NCI-H1092 treated with DMSO at 0.1 percent for 48 hours (cell line): ENCODE results near the gene KLK4.
"Not testable (repeated sequence)": the region's sequence is repeated elsewhere in the genome, so short reads cannot be mapped to it uniquely, and the experiment has no call there.

Source experiments
- DNase-seq: peaks from one replicate; lab custom pipeline; 2025; lab: John Stamatoyannopoulos, UW

The KLK4 gene

DNA sequence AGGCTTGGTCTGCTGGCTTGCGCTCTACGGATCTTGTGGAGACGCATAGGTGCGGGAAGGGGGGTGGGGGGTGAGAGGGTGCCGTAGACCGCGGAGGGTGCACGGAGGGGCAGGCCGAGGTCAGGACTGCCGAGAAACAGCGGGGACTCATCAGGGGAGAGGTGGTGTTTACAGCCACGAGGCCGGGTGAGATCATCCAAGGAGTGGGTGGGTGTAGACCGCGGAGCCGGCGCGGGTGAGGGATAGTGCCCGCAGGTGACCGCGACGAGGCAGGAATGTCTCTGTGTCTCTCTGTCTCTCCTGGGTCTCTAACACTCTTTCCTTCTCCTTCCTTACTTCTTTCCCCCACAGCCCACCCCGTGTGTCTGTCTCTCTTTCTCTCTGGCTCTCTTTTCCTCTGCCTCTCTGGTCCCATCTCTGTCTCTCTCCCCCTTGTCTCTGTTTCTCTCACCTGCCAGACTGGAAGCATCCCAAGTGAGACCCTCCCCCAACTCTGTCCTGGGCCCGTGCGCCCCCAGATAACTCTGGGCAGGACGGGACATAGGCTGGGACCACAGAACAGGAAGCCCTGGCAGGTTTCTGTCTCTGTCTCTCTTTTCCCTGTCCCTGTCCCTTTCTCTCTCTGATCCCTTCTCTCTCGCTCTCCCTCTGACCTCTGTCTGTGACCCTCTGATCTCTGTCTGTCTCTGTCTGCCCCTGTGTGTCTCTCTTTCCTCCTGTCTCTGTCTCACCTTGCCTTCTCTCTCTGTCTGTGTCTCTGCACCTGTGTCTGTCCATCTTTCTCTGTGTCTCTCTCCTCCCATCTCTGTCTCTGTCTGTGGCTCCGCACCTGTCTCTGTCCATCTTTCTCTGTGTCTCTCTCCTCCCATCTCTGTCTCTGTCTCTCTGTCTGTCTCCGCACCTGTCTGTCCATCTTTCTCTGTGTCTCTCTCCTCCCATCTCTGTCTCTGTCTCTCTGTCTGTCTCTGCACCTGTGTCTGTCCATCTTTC lies 1.8 kb upstream of the KLK4 start:
- no peak for DNase-seq

- no peak for DNase-seq
Measured at GRCh38 chr19:50912102-50912599, 956 bp upstream of the KLK4 start.

GRCh38 chr19:50910722-50911121 lies 473 bp downstream of the KLK4 start:
- DNase-seq, result no peak

DNA sequence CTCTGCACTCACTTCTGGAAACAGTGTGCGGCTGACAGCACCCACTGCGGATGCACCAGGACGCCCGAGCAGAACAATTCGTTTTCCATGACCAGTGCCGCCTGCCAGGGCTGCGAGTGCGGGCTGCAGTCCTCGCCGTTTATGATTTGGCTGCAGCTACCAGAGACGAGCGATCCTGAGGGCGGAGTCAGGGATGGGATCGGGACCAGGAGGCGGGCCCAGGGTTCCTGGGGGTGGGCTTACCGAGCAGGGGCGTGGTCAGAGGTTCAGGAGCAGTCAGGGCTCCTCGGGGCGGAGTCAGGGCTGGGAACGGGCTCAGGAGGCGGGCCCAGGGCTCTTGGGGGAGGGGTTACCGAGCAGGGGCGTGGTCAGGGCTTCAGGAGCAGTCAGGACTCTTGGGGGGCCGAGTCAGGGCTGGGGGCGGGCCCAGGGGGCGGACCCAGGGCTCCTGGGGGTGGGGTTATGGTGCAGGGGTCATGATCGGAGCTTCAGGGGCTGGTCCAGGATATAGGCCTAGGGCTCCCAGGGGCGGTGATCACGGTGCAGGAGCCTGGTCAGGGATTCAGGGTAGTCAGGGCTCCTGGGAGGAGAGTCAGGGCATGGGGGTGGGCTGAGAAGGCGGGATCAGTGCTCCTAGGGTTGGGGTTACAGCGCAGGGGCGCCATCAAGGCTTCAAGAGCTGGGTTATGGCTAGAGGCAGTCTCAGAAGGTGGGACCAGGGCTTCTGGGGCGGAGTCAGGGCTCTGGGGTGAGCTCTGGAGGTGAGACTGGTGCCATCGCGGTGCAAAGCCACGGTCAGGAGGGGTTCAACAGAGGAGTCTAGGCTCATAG lies 1.7 kb downstream of the KLK4 start:
- DNase-seq, result no peak

DNA sequence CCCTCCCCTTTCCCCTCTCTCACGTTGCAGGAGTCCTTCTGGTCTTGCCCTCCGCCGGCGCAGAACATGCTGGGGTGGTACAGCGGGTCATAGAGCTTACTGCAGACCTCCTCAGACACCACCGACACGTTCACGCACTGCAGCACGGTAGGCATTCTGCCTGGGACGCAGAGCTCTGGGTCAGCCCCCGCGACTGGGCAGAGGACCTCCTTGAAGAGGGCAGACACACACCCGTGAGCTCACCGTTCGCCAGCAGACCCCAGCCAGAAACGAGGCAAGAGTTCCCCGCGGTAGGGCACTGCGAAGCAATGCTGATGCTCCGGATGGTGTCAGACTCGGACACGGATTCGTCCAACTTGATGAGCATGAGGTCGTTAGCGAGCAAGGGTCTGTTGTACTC lies 2.9 kb downstream of the KLK4 start:
- no peak for DNase-seq

GRCh38 chr19:50906217-50906616 lies 5.0 kb downstream of the KLK4 start:
- DNase-seq, result no peak

DNA sequence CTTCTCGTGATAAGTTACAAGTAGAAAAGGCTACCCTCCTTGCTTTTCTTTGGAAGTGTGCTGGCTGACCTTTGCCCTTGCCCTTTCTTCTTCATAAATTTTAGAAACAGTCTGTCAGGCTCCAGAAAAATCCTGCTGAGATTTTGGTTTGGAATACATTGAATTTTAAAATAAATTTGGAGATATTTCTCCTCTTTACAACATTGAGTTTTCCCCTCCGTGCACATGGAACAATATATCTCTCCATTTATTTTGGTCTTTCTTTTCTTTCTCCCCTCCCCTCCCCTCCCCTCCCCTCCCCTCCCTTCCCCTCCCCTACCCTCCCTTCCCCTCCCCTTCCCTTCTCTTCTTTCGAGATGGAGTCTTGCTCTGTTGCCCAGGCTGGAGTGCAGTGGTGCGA lies 8.6 kb downstream of the KLK4 start:
- no peak for DNase-seq

GRCh38 chr19:50899569-50899968 lies 11.6 kb downstream of the KLK4 start:
- no peak for DNase-seq

- DNase-seq, result no peak
Measured at GRCh38 chr19:50898018-50898417, 13.2 kb downstream of the KLK4 start.

GRCh38 chr19:50897612-50898011 lies 13.6 kb downstream of the KLK4 start:
- DNase-seq, result no peak

GRCh38 chr19:50897191-50897607 lies 14.0 kb downstream of the KLK4 start:
- no peak for DNase-seq

DNA sequence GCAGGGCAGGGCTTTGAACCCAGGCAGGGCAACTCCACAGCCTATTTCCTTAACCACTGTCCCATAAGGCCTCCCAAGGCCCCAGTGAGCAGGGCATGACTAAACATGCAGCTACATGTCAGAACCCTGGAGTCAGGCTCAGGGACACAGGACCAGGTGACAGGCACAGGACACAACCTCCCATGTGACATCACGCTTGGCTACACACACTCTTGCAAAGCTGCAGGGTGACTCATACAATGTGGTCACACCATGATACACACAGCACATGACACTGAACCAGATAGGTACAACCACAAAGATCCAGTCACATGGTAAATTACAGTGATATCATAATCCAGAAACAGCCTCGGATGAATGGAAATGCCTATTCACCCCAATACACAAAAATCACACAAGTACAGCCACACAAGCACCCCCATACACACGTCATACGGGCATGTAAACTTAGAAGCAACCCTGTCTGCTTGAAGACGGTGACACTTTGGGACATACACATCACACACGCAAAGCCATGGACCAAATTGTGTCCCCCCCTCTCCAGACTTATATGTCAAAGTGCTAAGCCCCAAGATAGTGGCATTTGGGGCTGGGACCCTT lies 14.5 kb downstream of the KLK4 start:
- DNase-seq, result no peak

- DNase-seq, result not testable (repeated sequence)
Measured at GRCh38 chr19:50896089-50896590, 15.1 kb downstream of the KLK4 start.

DNA sequence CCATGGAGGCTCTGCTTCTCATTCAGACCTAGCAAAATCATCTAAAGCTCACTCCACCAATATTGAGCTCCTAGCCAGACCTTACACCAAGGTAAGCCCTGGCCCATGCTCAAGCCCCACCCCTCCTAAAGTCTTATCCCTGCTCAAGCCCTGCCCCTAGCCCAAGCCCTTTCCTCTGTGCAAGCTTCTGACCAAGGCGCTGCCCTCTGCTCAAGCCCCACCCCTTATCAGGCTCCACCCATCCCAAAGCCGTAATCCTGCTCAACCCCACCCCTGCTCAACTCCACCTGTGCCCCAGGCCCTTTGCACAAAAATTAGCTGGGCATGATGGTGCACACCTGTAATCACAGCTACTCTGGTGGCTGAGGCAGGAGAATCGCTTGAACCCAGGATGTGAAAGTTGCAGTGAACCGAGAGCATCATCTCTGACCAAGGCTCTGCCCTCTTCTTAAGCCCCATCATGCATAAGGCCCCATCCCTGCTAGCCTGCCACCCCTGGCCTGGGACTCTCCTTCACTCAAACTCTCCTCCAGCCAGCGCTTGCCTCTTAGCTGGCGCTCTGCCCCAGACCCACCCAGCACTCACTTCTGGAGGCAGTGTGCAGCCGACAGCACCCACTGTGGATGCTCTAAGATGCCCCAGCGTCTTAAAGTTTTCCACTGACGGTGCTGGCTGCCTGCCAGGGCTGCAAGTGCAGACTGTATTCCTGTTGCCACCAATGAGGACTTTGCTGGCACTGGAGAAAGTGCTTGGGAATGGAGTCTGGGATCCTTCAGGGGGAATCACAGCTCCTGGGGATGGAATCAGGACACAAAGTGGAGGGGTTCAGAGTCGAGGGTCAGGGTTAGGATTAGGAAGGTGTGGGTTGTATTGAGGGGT lies 16.5 kb downstream of the KLK4 start:
- DNase-seq, result no peak

GRCh38 chr19:50893047-50893736 lies 18.0 kb downstream of the KLK4 start:
- no peak for DNase-seq

- no peak for DNase-seq
Measured at GRCh38 chr19:50891253-50891625, 20.0 kb downstream of the KLK4 start.

DNA sequence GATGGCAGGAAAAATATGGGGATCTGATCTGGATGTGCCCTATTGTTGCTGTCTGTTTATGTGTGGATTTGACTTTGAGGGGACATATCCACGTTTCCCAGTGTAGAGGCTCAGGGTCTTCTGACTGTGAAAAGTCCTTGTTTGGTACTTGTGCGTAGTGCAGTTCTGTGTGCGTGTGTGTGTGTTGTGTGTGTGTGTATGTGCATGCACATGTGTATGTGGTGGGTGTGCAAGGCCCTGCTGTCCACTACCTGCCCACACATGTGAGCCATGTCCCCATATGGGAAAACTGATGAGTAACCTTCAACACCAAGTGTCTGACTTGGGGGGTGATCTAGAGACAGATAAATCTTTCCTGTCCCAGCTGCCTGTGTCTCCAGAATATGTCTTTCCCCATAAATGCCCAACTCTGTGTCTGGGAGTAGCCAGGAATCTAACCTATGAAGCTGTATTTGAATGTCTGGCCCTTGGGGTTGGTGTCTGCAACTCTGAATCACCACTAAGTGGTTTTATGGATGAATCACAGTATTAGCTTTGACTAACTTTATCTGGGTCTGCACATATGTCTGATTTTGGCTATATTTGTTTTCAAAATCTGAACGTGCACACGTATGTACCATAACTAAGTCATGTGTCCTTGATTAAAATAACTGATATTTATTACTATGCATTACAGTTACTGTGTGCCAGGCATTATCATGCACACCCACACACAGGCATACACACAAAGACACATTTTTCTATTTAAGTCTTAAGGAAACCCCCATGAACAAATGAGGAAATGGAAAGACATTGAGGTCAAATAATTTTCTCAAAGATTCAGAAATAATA lies 20.6 kb downstream of the KLK4 start:
- DNase-seq, result no peak

- no peak for DNase-seq
Measured at GRCh38 chr19:50889638-50890037, 21.6 kb downstream of the KLK4 start.

- DNase-seq, result no peak
Measured at GRCh38 chr19:50882188-50882587, 29.0 kb downstream of the KLK4 start.

DNA sequence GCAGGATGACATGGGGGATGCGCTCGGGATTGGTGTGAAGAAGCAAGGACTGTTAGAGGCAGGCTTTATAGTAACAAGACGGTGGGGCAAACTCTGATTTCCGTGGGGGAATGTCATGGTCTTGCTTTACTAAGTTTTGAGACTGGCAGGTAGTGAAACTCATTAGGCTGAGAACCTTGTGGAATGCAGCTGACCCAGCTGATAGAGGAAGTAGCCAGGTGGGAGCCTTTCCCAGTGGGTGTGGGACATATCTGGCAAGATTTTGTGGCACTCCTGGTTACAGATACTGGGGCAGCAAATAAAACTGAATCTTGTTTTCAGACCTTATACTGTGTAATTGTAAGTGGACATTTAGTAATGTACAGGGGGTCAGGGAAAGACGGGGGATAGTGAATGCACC lies 31.0 kb downstream of the KLK4 start:
- no peak for DNase-seq
